Muscle layer of duodenum (tissue), 2 donors: Measurements from ENCODE around the gene TPCN2.
"Not testable (repeated sequence)": the region's sequence is repeated elsewhere in the genome, so short reads cannot be mapped to it uniquely, and the experiment has no call there.

ENCODE experiments used
- H3K27ac ChIP-seq: one replicate; pipeline ENCODE4 v1.7.0; 2013; ENCODE audit warnings: mild to moderate bottlenecking, low read length
- H3K27me3 ChIP-seq: one replicate; pipeline ENCODE4 v1.7.0; 2013; ENCODE audit warnings: low read depth, mild to moderate bottlenecking, control low read depth, low read length
- H3K36me3 ChIP-seq, 2 donors: one replicate each; pipeline ENCODE4 v1.7.0; 2013; ENCODE audit warnings: low read length in 2 of 2, control low read depth in 1 of 2, mild to moderate bottlenecking in 1 of 2; ENCODE audit not compliant: insufficient read depth in 2 of 2, control insufficient read depth in 1 of 2
- H3K4me1 ChIP-seq, 2 donors: one replicate each; pipeline ENCODE4 v1.7.0; 2013; ENCODE audit warnings: low read length in 2 of 2, mild to moderate bottlenecking in 2 of 2, control low read depth in 1 of 2, moderate library complexity in 1 of 2; ENCODE audit not compliant: insufficient read depth in 2 of 2, control insufficient read depth in 1 of 2
- H3K4me3 ChIP-seq, 2 donors: one replicate each; pipeline ENCODE4 v1.7.0; 2013; ENCODE audit warnings: low read length in 2 of 2, low read depth in 1 of 2, mild to moderate bottlenecking in 1 of 2
- H3K9me3 ChIP-seq, 2 donors: one replicate each; pipeline ENCODE4 v1.7.0; 2013; ENCODE audit warnings: low read length in 2 of 2, control low read depth in 1 of 2, mild to moderate bottlenecking in 1 of 2; ENCODE audit not compliant: control insufficient read depth in 1 of 2
- donor health status: healthy.

The TPCN2 gene

DNA sequence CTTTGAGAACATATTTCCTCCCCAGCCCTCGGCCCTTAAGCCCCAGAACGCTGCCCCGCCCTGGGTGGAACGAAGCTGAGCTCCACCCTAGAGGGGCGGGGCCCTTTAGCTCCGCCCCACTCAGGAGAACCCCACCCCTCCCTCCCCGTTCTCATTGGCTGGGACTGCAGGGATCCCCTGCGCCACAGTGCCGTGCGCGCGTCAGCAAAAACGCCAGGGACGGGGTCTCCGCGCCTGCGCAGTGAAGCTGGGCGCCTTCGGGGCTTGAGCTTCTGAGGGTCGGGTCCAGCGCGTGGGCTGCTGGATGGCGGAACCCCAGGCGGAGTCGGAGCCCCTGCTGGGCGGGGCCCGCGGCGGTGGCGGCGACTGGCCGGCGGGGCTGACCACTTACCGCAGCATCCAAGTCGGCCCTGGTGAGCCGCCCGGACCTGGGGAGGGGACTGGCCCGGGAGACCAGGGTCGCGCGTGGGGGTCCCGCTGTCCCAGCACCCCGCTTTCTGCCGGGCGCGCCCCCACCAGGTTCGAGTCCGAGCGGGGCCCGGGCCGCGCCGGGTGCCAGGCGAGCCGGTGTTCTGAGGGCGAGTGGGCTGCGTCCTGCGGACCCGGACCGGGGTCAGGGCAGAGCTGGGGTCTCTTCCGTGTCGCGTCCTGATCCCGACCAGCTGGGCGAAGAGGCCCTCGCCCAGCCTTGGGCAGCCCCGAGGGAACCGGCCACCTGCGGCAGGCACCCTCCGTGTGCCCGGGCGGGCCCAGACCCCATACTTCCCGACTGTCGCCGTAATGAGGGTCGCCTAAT is at the start of gene TPCN2:
TPCN2 (plus strand) TSS at position 239 of the 796 bp plus-strand sequence; CDS start at position 305, 66 bp downstream.
- H3K4me3 ChIP-seq = peak within 1 kb of the TSS; percentile 77 to 84
- no peaks in the 10 kb centered on the region for H3K27me3 ChIP-seq
- H3K9me3 ChIP-seq = no peaks in the 10 kb centered on the region
- H3K36me3 ChIP-seq = peaks cover 0 to under 1% of the 10 kb centered on the region in 2 donors
- peak within 1 kb of the TSS; percentile 87 for H3K27ac ChIP-seq
- peaks cover 12 to 41% of the 10 kb centered on the region in 2 donors for H3K4me1 ChIP-seq

DNA sequence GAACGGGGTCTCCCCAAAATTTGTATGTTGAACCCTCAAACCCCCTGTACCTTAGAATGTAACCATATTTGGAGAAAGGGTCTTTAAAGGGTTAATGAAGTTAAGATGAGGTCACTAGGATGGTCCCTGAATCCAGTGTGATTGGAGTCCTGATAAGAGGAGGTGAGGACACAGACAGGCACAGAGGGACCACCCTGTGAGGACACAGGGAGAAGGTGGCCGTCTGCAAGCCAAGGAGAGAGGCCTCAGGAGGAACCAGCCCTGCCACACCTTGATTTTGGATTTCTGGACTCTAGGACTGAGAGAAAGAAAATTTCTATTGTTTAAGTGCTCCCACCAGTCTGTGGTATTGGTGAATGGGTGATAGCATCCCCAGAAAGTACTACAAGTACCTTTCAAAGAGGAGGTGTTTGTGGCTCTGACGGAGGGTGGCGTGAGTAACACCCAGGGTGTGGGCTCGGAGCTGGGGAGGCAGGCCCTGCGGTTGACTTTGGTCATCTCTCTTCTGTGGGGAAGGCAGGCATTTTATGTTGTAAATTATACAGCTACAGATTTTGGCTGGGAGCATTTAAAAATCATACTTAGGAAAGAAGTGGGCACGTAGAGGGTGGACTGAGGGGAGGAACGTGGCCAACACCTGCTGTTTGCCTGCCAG is 49.5 kb upstream of the TPCN2 start:
- no peaks in the 10 kb centered on the region for H3K9me3 ChIP-seq
- H3K27ac ChIP-seq = peak overlapping the region; percentile 34
- no peak overlapping the region for H3K4me3 ChIP-seq
- H3K4me1 ChIP-seq = peaks cover 9 to 56% of the 10 kb centered on the region in 2 donors
- peaks cover 3 to 8% of the 10 kb centered on the region in 2 donors for H3K36me3 ChIP-seq
- H3K27me3 ChIP-seq = no peaks in the 10 kb centered on the region

GRCh38 chr11:68999748-69000355 is 48.9 kb upstream of the TPCN2 start:
- not testable (repeated sequence) for H3K9me3 ChIP-seq, H3K27me3 ChIP-seq
- H3K4me1 ChIP-seq = peaks cover 9 to 62% of the 10 kb centered on the region in 2 donors

DNA sequence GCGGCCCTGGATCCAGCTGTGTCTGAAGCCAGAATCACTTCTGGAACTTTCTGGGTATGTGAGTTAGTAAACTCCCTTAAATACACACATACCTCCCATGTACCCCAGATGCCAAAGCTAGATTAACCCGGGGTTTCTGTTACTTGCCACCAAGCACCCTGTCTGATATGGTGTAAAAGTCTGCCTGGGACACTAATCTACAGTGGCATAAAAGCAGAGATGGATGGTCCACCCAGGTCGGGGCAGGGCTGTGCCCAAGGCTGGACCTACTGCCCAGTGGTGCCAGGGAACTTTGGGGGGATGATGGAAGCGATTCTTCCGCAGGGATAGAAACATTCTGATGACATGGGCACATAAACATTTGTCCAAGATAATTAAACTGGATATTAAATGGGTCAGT is 48.3 kb upstream of the TPCN2 start:
- Histone ChIP-seq H3K27me3 (no peaks in the 10 kb centered on the region), H3K9me3 (no peaks in the 10 kb centered on the region), H3K4me3 (peak overlapping the region in 1 of 2 donors; percentile 27), H3K36me3 (peaks cover 14 to 17% of the 10 kb centered on the region in 2 donors), H3K27ac (peak overlapping the region; percentile 84), H3K4me1 (peaks cover 9 to 68% of the 10 kb centered on the region in 2 donors)

More at GRCh38 chr11:68999748-69000355, 48.9 kb upstream of the TPCN2 start:
- Histone ChIP-seq H3K36me3 (peaks cover 9 to 14% of the 10 kb centered on the region in 2 donors), H3K4me3 (peak overlapping the region in 1 of 2 donors; percentile 27), H3K27ac (peak overlapping the region; percentile 84)

DNA sequence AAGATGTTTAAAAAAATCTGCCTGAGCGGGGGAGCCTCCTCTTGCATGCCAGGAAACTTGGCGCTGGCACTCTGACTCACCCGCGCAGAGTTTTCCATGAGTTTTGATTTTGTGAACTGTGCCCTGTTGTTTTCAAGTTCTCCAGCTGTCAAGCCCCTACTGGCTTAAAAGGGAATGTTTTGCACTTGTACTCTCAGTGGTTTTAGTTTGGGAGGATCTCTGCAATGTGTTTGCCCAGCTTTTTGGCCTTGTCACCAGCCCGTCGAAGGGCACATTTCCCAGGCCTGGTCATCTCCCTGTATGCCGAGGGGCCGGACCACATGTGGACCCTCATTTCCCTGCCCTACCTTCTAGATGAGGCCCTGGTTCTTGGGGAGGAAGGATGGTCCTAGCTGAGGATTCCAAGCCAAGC is 47.9 kb upstream of the TPCN2 start:
- H3K4me1 ChIP-seq = peaks cover 9 to 72% of the 10 kb centered on the region in 2 donors
- peak overlapping the region; percentile 45 for H3K27ac ChIP-seq
- no peaks in the 10 kb centered on the region for H3K9me3 ChIP-seq
- H3K4me3 ChIP-seq = peak overlapping the region in 1 of 2 donors; percentile 23
- no peaks in the 10 kb centered on the region for H3K27me3 ChIP-seq
- peaks cover 18 to 19% of the 10 kb centered on the region in 2 donors for H3K36me3 ChIP-seq

GRCh38 chr11:69001243-69002081 is 47.3 kb upstream of the TPCN2 start:
- Histone ChIP-seq H3K27me3 (no peaks in the 10 kb centered on the region), H3K27ac (peak overlapping the region; percentile 45), H3K4me3 (peak overlapping the region in 1 of 2 donors; percentile 23), H3K36me3 (peaks cover 19 to 22% of the 10 kb centered on the region in 2 donors), H3K4me1 (peaks cover 9 to 78% of the 10 kb centered on the region in 2 donors), H3K9me3 (no peaks in the 10 kb centered on the region)

DNA sequence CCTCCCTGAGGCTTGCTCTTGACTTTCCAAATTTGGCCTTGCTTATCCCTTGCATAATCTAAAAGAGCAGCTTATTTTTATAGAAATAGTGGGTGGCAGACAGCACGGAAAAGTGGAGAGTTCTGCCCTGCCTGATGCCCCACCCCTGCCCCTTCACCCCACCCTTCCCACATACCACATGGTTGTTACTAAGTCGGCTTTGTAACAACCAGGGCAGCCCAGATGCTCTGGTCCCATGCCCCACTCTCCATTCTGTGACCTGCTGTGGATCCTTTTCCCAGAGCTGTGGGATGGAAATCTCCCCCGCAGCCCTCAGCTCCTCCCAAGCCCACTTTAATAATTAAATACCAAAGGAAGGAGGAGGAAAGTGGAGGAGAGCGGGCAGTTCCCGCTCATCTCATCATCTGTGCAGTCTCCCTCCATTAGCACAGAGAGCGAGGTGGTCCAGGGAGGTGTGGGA is 46.6 kb upstream of the TPCN2 start:
- H3K27me3 ChIP-seq = no peaks in the 10 kb centered on the region
- H3K27ac ChIP-seq = peak overlapping the region; percentile 45
- H3K4me3 ChIP-seq = peak overlapping the region in 1 of 2 donors; percentile 11
- H3K4me1 ChIP-seq = peaks cover 9 to 85% of the 10 kb centered on the region in 2 donors
- H3K36me3 ChIP-seq = peaks cover 19 to 29% of the 10 kb centered on the region in 2 donors
- H3K9me3 ChIP-seq = no peaks in the 10 kb centered on the region

DNA sequence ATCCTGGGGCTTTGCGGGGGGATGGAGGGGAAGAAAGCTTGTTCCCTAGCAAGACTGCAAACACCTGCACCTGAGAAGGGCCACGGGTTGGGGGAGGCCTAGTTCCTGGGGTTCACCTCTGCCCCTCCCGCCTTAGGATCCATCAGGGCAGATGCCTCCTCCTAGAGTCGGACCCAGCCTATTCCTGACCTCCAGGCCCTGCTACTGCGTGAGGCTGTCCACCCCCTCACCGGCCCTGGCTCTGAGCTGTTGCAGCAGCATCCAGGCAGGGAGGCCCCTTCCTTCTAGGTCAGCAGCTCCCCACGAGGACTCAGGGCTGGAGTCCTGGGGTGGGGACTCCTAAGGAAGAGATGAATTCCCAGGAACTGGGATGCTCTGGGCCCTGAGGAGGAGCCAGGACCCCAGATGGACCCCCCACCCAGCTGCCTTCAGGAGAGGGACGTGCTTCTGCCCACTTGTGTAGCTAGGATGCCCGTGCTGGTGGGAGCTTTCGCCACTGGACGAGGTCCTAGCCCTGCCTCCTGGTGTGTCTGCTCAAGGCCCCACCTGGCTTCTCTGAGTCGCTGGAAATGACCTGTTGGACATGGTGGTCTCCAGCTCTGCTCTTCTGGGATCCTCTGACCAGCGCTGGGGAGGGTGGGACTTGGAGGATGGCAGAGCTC is 46.0 kb upstream of the TPCN2 start:
- no peaks in the 10 kb centered on the region for H3K9me3 ChIP-seq

DNA sequence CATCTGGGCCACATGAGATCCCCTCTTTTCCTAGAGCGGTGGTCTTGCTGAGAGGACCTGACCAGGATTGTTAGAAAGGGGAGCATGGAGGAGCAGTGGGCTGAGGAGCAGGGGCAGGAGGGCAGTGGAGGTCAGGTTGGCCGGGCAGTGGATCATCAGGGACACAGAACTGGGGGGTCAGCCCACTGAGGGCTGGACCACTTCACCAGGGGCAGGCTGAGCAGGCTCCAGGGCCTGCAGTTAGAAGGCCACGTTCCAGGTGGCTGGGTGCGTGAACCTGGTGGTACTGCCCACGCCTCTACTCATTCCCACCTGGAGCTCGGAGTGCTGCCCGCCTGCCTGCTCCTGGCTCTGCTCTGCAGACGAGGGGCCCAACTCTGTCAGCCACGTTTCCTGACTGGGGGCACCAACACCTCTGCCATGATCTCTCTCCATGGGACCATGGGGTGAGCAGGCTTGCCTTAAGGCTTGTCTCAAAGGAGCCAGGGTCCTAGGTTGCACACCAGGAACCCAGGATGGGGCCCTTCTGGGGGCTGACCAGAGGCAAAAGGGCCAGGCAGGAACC is 45.3 kb upstream of the TPCN2 start:
- H3K4me3 ChIP-seq = no peak overlapping the region
- H3K4me1 ChIP-seq = peaks cover 9 to 86% of the 10 kb centered on the region in 2 donors
- peak overlapping the region; percentile 45 for H3K27ac ChIP-seq
- no peaks in the 10 kb centered on the region for H3K9me3 ChIP-seq
- peaks cover 19 to 32% of the 10 kb centered on the region in 2 donors for H3K36me3 ChIP-seq
- no peaks in the 10 kb centered on the region for H3K27me3 ChIP-seq

More for the DNA sequence above, 46.0 kb upstream of the TPCN2 start:
- Histone ChIP-seq H3K27ac (peak overlapping the region; percentile 45), H3K4me1 (peaks cover 9 to 86% of the 10 kb centered on the region in 2 donors), H3K4me3 (peak overlapping the region in 1 of 2 donors; percentile 11), H3K36me3 (peaks cover 19 to 32% of the 10 kb centered on the region in 2 donors), H3K27me3 (no peaks in the 10 kb centered on the region)

DNA sequence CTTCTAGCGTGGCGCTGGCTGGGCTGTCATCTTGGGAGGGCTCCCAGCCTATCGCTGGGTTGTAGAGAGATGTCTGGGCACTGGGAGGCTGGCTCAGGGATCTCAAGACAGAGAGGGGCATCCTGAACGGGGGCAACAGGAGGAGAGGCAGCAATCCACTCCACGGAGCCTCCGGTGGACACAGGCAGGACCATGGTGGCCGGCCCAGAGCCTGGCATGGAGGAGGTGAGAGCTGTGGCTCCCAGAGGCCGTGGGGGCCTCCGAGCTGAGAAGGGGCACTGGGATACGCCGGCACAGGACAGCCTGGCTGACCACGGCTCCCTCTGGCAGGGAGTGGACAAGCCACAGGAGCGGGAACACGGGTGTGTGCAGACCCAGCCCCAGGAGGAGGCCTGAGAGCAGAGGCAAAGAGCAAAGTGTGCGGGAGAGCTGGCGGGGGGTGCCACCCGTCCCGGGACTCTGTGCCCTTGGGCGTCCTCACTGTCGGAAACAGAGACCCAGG is 44.8 kb upstream of the TPCN2 start:
- Histone ChIP-seq H3K4me3 (no peak overlapping the region), H3K36me3 (peaks cover 19 to 33% of the 10 kb centered on the region in 2 donors), H3K27me3 (no peaks in the 10 kb centered on the region), H3K4me1 (peaks cover 10 to 87% of the 10 kb centered on the region in 2 donors), H3K9me3 (no peaks in the 10 kb centered on the region), H3K27ac (no peak overlapping the region)
